ENCODE data around the gene UGCG. TPM values are rescaled to one million over a fixed set of nuclear protein-coding genes. Genes with fewer than 3 reads are reported as not detected.
"Not testable (repeated sequence)": the region's sequence is repeated elsewhere in the genome, so short reads cannot be mapped to it uniquely, and the experiment has no call there.

UGCG gene
- total RNA-seq, 1 experiment from 2014 or later = 24.4 TPM

- DNase-seq (ENCODE audit: low spot score) = no peak
Observed at GRCh38 chr9:111919875-111920274, 23.3 kb downstream of the UGCG start.

- DNase-seq (ENCODE audit: low spot score) = no peak
Observed at GRCh38 chr9:111920531-111920930, 23.9 kb downstream of the UGCG start.

GRCh38 chr9:111922324-111923013 is 25.9 kb downstream of the UGCG start:
- DNase-seq (ENCODE audit: low spot score) = no peak

GRCh38 chr9:111924281-111924680 is 27.7 kb downstream of the UGCG start:
- DNase-seq (ENCODE audit: low spot score) = no peak

GRCh38 chr9:111925017-111925770 is 28.6 kb downstream of the UGCG start:
- no peak for DNase-seq (ENCODE audit: low spot score)

- no peak for DNase-seq (ENCODE audit: low spot score)
Observed at GRCh38 chr9:111925784-111926183, 29.2 kb downstream of the UGCG start.

- DNase-seq (ENCODE audit: low spot score) = no peak
Observed at GRCh38 chr9:111926421-111926875, 29.8 kb downstream of the UGCG start.

GRCh38 chr9:111928359-111928720 is 31.7 kb downstream of the UGCG start:
- DNase-seq (ENCODE audit: low spot score) = no peak

GRCh38 chr9:111934747-111935146 is 38.1 kb downstream of the UGCG start:
- no peak for DNase-seq (ENCODE audit: low spot score)

- DNase-seq (ENCODE audit: low spot score) = no peak
Observed at GRCh38 chr9:111936391-111936790, 39.8 kb downstream of the UGCG start.

GRCh38 chr9:111937301-111937700 is 40.7 kb downstream of the UGCG start:
- DNase-seq (ENCODE audit: low spot score) = no peak

GRCh38 chr9:111937781-111938426 is 41.3 kb downstream of the UGCG start:
- no peak for DNase-seq (ENCODE audit: low spot score)

GRCh38 chr9:111938427-111938800 is 41.8 kb downstream of the UGCG start:
- no peak for DNase-seq (ENCODE audit: low spot score)

GRCh38 chr9:111939322-111939721 is 42.7 kb downstream of the UGCG start:
- no peak for DNase-seq (ENCODE audit: low spot score)

- DNase-seq (ENCODE audit: low spot score) = no peak
Observed at GRCh38 chr9:111940697-111941096, 44.1 kb downstream of the UGCG start.

- DNase-seq (ENCODE audit: low spot score) = no peak
Observed at GRCh38 chr9:111943200-111943599, 46.6 kb downstream of the UGCG start.

- no peak for DNase-seq (ENCODE audit: low spot score)
Observed at GRCh38 chr9:111943746-111944145, 47.1 kb downstream of the UGCG start.

GRCh38 chr9:111944241-111944866 is 47.7 kb downstream of the UGCG start:
- no peak for DNase-seq (ENCODE audit: low spot score)

GRCh38 chr9:111945216-111945615 is 48.6 kb downstream of the UGCG start:
- DNase-seq (ENCODE audit: low spot score) = no peak

- not testable (repeated sequence) for DNase-seq (ENCODE audit: low spot score)
Observed at GRCh38 chr9:111948109-111948508, 51.5 kb downstream of the UGCG start.

GRCh38 chr9:111948951-111949350 is 52.3 kb downstream of the UGCG start:
- no peak for DNase-seq (ENCODE audit: low spot score)

- DNase-seq (ENCODE audit: low spot score) = no peak
Observed at GRCh38 chr9:111949919-111950318, 53.3 kb downstream of the UGCG start.

All from H4 (cell line).